HL-60/S4 treated with retinoic acid at 250 ng/mL for 4 days and 3 days (cell line): ENCODE measurements around the gene DAB1.

Experiments used
- in situ Hi-C: fragments of 300-500 bp; cut with MboI; formaldehyde crosslinking; loops from 2 replicates; pipeline ENCODE4 v1.7.0; 2022; ENCODE audit warnings: low sequenced_read_pairs

Gene DAB1

DNA sequence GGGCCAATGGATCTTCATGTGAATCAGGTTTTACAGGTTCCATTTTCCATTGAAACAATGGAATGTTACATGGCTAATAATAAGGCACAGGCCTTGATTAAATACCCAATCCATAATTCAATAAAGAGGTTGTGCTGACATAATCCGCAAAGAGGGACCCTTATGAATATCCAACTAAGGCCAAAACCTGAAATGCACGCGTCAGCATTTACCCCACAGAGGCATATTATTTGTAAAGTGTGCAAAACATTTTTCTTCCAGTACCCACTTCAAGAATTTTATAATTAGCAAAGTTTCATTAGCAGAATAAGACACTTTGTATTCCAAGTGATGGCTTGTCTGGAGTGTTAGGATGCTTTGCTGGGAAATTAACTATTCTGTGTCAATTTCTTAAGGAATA lies 237.4 kb downstream of the DAB1 start:
- in situ Hi-C loops = no loop called here

- in situ Hi-C loops = no loop called here
Measured at GRCh38 chr1:57179001-57179400, 244.9 kb downstream of the DAB1 start.

- in situ Hi-C loops = no loop called here
Measured at GRCh38 chr1:57175506-57175905, 248.4 kb downstream of the DAB1 start.

DNA sequence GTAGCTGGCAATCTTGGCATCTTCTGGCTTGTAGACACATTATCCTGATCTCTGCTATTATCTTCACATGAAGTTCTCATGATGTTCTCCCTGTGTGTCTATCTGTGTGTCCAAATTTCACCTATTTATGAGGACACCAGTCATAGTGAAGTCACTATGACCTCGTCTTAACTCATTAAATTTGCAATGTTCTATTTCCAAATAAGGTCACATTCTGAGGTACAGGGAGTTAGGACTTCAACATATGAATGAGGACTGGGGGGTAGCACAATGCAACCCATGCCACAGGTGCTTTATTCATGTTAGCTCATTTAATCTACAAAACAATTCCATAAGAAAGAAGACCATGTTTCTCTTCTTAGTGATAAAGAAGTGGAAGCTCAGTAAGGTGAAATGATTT lies 251.8 kb downstream of the DAB1 start:
- in situ Hi-C loops = no loop called here

DNA sequence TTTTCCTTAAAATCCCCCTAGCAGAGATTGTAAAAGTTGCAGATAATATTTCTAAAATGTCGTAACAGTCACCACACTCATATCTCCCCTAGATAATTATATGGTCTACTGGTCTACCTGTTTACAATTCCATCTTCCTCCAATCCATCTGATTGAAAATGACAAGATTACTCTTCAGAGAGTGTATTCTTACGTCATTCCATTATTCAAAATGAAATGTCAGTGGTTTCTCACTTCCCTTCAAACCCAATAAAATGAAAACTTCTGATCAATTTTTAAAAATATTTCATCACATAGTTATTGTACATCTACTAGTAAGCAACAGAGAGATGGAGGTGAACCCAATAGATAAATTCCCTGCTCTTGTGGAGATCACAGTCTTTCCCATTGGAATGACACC lies 255.9 kb downstream of the DAB1 start:
- in situ Hi-C loops = no loop called here

GRCh38 chr1:57165546-57165945 lies 258.3 kb downstream of the DAB1 start:
- in situ Hi-C loops = no loop called here

GRCh38 chr1:57164584-57164983 lies 259.3 kb downstream of the DAB1 start:
- in situ Hi-C loops = no loop called here

DNA sequence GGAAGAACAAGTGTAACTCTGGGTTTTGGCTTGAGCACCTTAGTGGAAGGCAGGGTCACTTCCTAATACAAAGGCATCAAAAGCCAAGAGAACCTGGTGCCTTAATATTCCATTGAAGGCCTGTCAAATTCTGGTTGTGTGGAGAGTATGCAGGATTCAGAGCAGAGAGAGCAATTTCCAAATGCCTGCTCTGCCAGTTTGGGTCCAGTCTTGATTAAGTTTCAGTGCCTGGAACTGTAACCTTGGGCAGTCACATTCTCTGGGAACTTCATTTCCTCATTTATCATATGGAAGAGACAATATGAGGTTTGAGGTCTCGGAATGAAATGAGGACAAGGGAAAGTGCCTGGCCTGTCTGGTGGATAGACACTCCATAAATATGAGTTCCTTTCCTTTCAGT lies 260.1 kb downstream of the DAB1 start:
- in situ Hi-C loops = no loop called here

- in situ Hi-C loops = no loop called here
Measured at GRCh38 chr1:57163325-57163724, 260.5 kb downstream of the DAB1 start.

GRCh38 chr1:57162607-57163261 lies 261.1 kb downstream of the DAB1 start:
- in situ Hi-C loops = no loop called here

DNA sequence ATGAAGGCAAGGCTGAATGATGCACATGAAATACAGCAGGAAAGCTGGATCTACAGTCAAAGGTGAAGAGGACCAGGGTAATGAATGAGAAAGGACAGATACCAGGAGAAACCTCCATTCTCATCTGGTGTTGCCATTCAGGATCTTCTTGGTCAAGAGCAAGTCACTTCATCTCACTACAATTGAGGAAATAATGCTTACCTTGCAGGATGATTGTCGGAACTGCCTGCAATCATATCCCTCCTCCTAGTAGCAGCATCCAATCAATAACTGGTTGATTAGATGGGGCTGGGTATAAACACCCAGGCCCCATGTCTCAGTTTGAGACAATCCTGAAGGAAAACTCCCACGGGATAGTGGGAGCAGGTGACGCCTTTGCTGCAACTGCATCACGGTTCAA lies 263.3 kb downstream of the DAB1 start:
- in situ Hi-C loops = no loop called here

- in situ Hi-C loops = no loop called here
Measured at GRCh38 chr1:57158604-57158998, 265.3 kb downstream of the DAB1 start.

DNA sequence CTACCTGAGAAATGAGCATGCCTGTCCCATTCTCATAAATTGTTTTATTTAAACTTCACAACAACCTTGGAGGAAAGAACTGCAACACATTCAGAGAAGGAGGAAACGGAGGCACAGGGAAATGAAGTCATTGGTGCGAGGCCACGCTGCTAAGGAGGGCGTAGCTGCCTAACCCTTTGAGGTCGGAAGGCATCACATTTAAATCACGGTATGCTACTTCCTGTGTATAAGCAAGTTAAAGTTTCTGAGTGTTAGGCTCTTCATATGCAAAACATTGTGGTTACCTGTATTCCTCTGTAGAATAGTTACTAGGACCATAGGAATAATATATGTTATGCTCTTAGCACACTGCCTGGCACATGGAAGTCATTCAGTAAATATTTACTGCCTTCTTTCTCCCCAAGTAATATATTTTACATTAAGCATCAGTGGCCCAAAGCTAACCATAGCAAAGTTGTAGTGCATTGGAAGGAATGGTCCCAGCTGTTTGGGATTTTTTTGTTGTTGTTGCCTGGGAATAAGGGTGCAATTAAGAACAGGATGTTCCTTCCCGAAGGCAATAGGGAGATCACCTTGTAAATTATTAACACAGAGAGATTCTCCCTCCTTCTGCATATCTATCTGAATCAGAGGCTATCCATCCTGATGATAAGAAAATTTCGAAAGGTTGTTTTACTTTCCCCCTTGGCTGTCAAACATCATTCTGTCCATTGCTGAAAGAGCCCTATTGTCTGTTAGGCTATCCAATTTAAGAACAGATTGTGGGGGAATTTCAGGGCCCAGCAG lies 265.8 kb downstream of the DAB1 start:
- in situ Hi-C loops = no loop called here

DNA sequence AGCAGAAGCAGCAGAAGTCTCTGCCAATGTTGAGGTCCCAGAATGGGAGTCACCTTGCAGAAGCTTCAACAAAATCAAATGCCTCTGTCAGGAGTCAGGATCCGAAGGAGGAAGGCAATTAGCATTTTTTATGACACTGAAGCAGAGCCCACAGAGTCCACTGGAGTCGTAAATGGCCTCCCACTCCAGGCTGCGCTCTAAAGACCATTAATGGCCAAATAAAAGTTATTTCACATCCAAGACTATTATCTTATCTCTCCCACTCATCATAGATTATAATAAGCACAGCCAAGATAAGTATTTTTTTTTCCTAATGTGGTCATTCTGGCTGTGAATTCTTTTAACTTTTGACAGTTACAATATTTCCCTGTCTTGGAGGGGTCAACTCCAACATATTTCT lies 267.0 kb downstream of the DAB1 start:
- in situ Hi-C loops = no loop called here

GRCh38 chr1:57146100-57146499 lies 277.8 kb downstream of the DAB1 start:
- in situ Hi-C loops = no loop called here

DNA sequence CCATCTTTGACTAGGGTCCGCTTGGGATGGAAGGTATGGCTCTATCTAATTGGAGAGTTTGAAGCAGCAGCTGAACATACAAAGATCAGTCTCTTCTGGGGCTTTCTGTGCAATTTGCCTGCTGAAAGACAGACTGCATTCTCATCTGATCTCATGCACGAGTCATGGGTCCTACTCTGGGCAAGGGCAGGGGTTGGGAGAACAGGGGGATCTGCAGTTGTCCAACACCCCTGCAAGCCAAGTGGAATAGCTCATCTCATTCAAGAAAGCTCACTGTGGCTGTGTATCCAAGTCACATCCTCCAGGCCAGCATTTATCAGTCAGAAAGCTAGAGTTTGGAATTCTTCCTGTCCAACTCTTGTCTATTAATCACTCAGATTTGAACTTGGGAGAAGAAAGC lies 280.9 kb downstream of the DAB1 start:
- in situ Hi-C loops = no loop called here

GRCh38 chr1:57142169-57142568 lies 281.7 kb downstream of the DAB1 start:
- in situ Hi-C loops = no loop called here

- in situ Hi-C loops = no loop called here
Measured at GRCh38 chr1:57138432-57139078, 285.3 kb downstream of the DAB1 start.

DNA sequence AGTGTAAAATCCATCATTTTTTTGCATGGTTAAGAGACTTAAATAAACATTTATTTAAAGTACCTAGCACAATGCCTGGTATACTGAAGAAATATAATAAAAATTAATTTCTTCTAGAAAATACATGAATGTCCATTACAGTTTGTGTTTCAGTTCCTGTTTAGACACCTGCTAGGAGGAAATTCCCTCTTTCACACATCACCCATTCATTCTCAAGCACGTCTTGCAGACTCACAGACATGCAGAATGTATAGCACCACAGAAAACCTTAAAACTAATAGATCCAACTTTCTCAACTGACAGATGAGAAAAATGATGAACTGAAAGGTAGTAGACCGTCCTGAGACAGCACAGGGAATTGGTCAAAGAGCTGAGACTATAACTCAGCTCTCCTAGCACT lies 285.9 kb downstream of the DAB1 start:
- in situ Hi-C loops = no loop called here

GRCh38 chr1:57134803-57135202 lies 289.1 kb downstream of the DAB1 start:
- in situ Hi-C loops = no loop called here

DNA sequence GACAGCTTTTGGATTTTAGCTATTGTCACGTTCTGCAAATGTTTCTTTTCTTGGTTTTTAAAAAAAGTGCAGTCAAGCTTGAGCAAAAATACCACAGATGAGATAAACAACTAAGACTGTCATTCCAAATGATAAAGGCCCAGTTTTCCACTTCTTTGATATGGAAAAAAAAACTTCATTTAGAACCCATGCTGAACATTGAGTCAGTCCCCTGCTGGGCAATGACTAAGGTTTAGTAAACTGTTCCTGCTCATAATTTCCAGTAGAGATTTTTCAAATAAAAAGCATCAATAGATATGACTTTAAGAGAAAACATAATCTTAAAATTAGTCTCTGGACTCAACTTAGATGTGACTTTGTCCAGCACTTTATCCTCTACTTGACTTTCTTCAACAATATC lies 290.2 kb downstream of the DAB1 start:
- in situ Hi-C loops = no loop called here

DNA sequence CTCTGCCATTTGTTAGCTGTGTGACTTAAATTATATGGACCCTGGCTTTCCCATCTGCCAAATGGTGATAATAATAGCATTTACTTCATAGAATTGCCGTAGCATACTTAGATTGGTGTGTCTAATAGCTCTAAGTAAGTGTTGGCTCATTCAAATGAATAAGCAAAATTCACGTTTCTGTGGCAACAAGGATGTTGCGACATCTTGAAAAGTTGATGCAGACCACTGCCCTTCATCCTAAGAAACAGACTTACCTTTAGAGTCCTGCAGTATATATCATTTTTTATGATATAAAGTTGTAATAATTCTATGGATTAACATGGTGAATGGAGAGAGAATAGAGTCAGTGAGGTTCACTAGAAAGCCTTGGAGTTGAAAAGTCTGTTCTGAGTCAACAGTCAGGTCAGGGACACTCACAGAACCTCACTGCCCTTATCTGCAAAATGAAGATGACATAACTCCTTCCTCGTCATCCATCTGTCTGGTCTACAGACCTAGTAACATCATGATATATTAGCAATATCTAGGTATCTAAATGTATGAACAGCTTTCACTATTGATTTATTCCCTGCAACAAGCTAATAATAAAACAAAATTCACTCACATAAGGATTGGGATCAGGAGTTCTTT lies 290.8 kb downstream of the DAB1 start:
- in situ Hi-C loops = no loop called here
